HepG2 (cell line): ENCODE data around the gene MADD. TPM values are rescaled to one million over a fixed set of nuclear protein-coding genes. Genes with fewer than 3 reads are reported as not detected.

Experiments
- CAMTA2 ChIP-seq: sonication (generic); formaldehyde crosslinking; IDR thresholded peaks from 2 replicates; pipeline ENCODE4 v1.4.0; 2020; ENCODE audit warnings: mild to moderate bottlenecking, missing genetic modification reagents, borderline replicate concordance
- ELF3 ChIP-seq: IDR thresholded peaks from 2 replicates; pipeline ENCODE4 v1.6.1; 2016; ENCODE audit warnings: missing genetic modification reagents, missing compliant biosample characterization
- HNRNPK ChIP-seq: fragments of 200-400 bp; formaldehyde crosslinking; IDR thresholded peaks from 2 replicates; pipeline ENCODE4 v1.6.1; 2018; ENCODE audit warnings: low read length, low read depth, moderate library complexity, mild to moderate bottlenecking; ENCODE audit not compliant: poor library complexity, severe bottlenecking
- KLF16 ChIP-seq, 2 experiments: sonication (generic) in 1 of 2; formaldehyde crosslinking in 1 of 2; IDR thresholded peaks; 2 replicates each; pipeline versions ENCODE4 v1.6.1 to v1.8.0; 2016 to 2023; ENCODE audit warnings: missing genetic modification reagents in 2 of 2, missing compliant biosample characterization in 1 of 2
- MLXIP ChIP-seq: sonication (generic); formaldehyde crosslinking; IDR thresholded peaks from 2 replicates; pipeline ENCODE4 v1.9.0; 2021; ENCODE audit warnings: missing genetic modification reagents, borderline replicate concordance
- SRSF4 ChIP-seq: fragments of 200-400 bp; formaldehyde crosslinking; IDR thresholded peaks from one replicate; pipeline ENCODE4 v1.6.1; 2018; ENCODE audit warnings: mild to moderate bottlenecking, low read depth, low read length, moderate library complexity; ENCODE audit not compliant: poor library complexity, severe bottlenecking
- ZSCAN25 ChIP-seq: sonication (generic); formaldehyde crosslinking; IDR thresholded peaks from 2 replicates; pipeline ENCODE4 v1.8.0; 2022; ENCODE audit warnings: mild to moderate bottlenecking, missing genetic modification reagents
- polyA plus RNA-seq, 8 experiments: library from polyadenylated mRNA; depleted of rRNA in 3 of 8; stranded (reverse) in 7 of 8; unstranded in 1 of 8; fragments of >200 nt; fragmentation: Illumina TruSeq in 4 of 8; extraction: Trizol in 4 of 8; gene quantifications; 2 replicates each; pipeline versions ENCODE4 v1.2.1 to v1.2.3, GENCODE V29; 2011 to 2016; ENCODE audit warnings: low read depth in 4 of 8, missing spikeins in 1 of 8, mixed read lengths in 1 of 8; ENCODE audit not compliant: insufficient read depth in 1 of 8
- total RNA-seq, 5 experiments: library from RNA; depleted of rRNA; stranded (reverse); fragments of >200 nt; fragmentation: Illumina TruSeq; extraction: Trizol; gene quantifications; 2 replicates each; pipeline ENCODE4 v1.2.3, GENCODE V29; 2016; ENCODE audit warnings: low read depth in 1 of 5
- TF ChIP-seq, protein P1 (sequence below): sonication (generic); formaldehyde crosslinking; IDR thresholded peaks from 2 replicates; pipeline ENCODE4 v1.8.1; 2023; ENCODE audit warnings: mild to moderate bottlenecking, inconsistent platforms, moderate library complexity, missing genetic modification reagents, borderline replicate concordance
- TF ChIP-seq, protein P2 (sequence below): sonication (generic); formaldehyde crosslinking; IDR thresholded peaks from 2 replicates; pipeline ENCODE4 v1.5.0; 2020; ENCODE audit warnings: mild to moderate bottlenecking, missing genetic modification reagents
- TF ChIP-seq, protein P3 (sequence below): sonication (generic); formaldehyde crosslinking; IDR thresholded peaks from 2 replicates; pipeline ENCODE4 v1.5.0; 2020; ENCODE audit warnings: missing genetic modification reagents
- TF ChIP-seq, protein P4 (sequence below): sonication (generic); formaldehyde crosslinking; IDR thresholded peaks from 2 replicates; pipeline ENCODE4 v1.4.0; 2020; ENCODE audit warnings: missing genetic modification reagents

Gene MADD
- total and polyA plus RNA-seq, 2 of the 13 experiments (the other 11 are each of a cell fraction or from before 2014, with no cell fraction given) = 18.0 to 29.2 TPM

- TF ChIP-seq KLF16 (CRISPR knock-in tag; IDR thresholded peaks at IDR 0.05) = peak in 1 of 2 experiments; percentile 75; a peak in 2 of 4 replicates
- TF ChIP-seq, protein P1, sequence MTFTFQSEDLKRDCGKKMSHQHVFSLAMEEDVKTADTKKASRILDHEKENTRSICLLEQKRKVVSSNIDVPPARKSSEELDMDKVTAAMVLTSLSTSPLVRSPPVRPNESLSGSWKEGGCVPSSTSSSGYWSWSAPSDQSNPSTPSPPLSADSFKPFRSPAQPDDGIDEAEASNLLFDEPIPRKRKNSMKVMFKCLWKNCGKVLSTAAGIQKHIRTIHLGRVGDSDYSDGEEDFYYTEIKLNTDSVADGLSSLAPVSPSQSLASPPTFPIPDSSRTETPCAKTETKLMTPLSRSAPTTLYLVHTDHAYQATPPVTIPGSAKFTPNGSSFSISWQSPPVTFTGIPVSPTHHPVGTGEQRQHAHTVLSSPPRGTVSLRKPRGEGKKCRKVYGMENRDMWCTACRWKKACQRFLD = no peak
- peak; percentile 70 for TF ChIP-seq ELF3 (CRISPR knock-in tag)
- TF ChIP-seq CAMTA2 (CRISPR knock-in tag) = no peak
- TF ChIP-seq, protein P2, sequence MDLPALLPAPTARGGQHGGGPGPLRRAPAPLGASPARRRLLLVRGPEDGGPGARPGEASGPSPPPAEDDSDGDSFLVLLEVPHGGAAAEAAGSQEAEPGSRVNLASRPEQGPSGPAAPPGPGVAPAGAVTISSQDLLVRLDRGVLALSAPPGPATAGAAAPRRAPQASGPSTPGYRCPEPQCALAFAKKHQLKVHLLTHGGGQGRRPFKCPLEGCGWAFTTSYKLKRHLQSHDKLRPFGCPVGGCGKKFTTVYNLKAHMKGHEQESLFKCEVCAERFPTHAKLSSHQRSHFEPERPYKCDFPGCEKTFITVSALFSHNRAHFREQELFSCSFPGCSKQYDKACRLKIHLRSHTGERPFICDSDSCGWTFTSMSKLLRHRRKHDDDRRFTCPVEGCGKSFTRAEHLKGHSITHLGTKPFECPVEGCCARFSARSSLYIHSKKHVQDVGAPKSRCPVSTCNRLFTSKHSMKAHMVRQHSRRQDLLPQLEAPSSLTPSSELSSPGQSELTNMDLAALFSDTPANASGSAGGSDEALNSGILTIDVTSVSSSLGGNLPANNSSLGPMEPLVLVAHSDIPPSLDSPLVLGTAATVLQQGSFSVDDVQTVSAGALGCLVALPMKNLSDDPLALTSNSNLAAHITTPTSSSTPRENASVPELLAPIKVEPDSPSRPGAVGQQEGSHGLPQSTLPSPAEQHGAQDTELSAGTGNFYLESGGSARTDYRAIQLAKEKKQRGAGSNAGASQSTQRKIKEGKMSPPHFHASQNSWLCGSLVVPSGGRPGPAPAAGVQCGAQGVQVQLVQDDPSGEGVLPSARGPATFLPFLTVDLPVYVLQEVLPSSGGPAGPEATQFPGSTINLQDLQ (CRISPR knock-in tag) = no peak
- no peak for TF ChIP-seq MLXIP (CRISPR knock-in tag)
- TF ChIP-seq, protein P3, sequence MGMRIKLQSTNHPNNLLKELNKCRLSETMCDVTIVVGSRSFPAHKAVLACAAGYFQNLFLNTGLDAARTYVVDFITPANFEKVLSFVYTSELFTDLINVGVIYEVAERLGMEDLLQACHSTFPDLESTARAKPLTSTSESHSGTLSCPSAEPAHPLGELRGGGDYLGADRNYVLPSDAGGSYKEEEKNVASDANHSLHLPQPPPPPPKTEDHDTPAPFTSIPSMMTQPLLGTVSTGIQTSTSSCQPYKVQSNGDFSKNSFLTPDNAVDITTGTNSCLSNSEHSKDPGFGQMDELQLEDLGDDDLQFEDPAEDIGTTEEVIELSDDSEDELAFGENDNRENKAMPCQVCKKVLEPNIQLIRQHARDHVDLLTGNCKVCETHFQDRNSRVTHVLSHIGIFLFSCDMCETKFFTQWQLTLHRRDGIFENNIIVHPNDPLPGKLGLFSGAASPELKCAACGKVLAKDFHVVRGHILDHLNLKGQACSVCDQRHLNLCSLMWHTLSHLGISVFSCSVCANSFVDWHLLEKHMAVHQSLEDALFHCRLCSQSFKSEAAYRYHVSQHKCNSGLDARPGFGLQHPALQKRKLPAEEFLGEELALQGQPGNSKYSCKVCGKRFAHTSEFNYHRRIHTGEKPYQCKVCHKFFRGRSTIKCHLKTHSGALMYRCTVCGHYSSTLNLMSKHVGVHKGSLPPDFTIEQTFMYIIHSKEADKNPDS (CRISPR knock-in tag) = peak; percentile 5; the same call in 1 of the 2 replicates
- TF ChIP-seq, protein P4, sequence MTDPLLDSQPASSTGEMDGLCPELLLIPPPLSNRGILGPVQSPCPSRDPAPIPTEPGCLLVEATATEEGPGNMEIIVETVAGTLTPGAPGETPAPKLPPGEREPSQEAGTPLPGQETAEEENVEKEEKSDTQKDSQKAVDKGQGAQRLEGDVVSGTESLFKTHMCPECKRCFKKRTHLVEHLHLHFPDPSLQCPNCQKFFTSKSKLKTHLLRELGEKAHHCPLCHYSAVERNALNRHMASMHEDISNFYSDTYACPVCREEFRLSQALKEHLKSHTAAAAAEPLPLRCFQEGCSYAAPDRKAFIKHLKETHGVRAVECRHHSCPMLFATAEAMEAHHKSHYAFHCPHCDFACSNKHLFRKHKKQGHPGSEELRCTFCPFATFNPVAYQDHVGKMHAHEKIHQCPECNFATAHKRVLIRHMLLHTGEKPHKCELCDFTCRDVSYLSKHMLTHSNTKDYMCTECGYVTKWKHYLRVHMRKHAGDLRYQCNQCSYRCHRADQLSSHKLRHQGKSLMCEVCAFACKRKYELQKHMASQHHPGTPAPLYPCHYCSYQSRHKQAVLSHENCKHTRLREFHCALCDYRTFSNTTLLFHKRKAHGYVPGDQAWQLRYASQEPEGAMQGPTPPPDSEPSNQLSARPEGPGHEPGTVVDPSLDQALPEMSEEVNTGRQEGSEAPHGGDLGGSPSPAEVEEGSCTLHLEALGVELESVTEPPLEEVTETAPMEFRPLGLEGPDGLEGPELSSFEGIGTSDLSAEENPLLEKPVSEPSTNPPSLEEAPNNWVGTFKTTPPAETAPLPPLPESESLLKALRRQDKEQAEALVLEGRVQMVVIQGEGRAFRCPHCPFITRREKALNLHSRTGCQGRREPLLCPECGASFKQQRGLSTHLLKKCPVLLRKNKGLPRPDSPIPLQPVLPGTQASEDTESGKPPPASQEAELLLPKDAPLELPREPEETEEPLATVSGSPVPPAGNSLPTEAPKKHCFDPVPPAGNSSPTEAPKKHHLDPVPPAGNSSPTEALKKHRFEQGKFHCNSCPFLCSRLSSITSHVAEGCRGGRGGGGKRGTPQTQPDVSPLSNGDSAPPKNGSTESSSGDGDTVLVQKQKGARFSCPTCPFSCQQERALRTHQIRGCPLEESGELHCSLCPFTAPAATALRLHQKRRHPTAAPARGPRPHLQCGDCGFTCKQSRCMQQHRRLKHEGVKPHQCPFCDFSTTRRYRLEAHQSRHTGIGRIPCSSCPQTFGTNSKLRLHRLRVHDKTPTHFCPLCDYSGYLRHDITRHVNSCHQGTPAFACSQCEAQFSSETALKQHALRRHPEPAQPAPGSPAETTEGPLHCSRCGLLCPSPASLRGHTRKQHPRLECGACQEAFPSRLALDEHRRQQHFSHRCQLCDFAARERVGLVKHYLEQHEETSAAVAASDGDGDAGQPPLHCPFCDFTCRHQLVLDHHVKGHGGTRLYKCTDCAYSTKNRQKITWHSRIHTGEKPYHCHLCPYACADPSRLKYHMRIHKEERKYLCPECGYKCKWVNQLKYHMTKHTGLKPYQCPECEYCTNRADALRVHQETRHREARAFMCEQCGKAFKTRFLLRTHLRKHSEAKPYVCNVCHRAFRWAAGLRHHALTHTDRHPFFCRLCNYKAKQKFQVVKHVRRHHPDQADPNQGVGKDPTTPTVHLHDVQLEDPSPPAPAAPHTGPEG (CRISPR knock-in tag) = no peak
- TF ChIP-seq HNRNPK = no peak
- TF ChIP-seq SRSF4 = no peak
- TF ChIP-seq ZSCAN25 (CRISPR knock-in tag) = peak; percentile 77
Observed at GRCh38 chr11:47355283-47356128, 85.6 kb downstream of the MADD start (continued).
